Activated CD4-positive, alpha-beta T cell treated with anti-CD3 and anti-CD28 coated beads for 24 hours (primary cell): ENCODE measurements around the gene FIG4.
"Not testable (repeated sequence)": the region's sequence is repeated elsewhere in the genome, so short reads cannot be mapped to it uniquely, and the experiment has no call there.

ENCODE experiments used
- DNase-seq, 2 donors: peaks; one replicate each; pipeline ENCODE4 v3.0.0-alpha.2; 2020; ENCODE audit warnings: low read depth in 2 of 2

FIG4 gene

GRCh38 chr6:109760208-109760607 is 69.1 kb downstream of the FIG4 start:
- no peak for DNase-seq

DNA sequence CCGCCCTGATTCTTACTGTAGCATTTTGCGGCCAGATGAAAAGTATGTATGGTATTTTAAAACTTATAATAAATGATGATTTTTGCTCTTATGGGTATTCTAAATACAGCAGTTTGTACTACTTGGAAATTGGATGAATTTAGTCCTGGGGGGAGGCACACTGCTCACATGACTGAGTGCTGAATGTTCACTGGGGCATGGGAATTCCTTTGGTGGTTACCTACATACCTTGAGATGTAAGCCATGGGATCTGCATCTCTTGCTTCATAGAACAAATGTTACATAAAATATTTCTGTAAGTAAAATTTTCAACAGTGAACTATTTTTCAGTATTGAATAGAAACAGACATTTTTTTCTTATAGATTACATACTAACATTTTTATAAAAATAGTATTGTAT is 71.1 kb downstream of the FIG4 start:
- DNase-seq, result no peak

DNA sequence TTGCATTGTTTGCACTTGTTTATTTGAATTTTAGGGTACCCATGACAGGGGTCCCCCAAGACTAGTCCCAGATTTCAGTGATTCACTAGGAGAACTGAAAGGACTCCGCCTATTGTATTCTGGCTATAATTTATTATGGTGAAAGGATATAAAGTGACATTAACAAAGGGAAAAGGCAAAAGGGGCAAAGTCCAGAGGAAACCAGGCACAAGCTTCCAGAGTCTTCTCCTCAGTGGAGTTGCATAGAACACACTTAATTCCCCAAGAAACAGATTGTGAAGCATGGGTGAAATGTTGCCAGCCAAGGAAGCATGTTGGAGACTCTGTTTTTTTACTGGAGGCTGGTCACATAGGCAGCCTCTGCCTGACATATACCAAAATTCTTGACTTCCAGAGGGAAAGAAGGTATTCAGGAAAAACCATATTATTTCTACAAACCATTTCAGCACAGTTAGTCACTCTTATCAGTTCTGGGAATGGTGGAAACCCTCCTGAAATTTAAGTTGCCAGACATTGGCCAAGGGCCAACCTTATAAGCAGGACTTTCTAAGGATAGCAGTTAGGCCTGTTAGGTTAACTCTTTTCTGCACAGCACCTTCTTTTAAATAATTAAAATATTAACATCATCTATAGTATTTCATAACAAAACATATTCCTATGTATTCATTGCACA is 71.8 kb downstream of the FIG4 start:
- no peak for DNase-seq

- DNase-seq, result no peak
Observed at GRCh38 chr6:109766167-109766566, 75.1 kb downstream of the FIG4 start.

GRCh38 chr6:109767961-109768360 is 76.9 kb downstream of the FIG4 start:
- DNase-seq, result no peak

GRCh38 chr6:109768485-109768884 is 77.4 kb downstream of the FIG4 start:
- DNase-seq, result no peak

GRCh38 chr6:109769213-109769612 is 78.1 kb downstream of the FIG4 start:
- no peak for DNase-seq

- no peak for DNase-seq
Observed at GRCh38 chr6:109770047-109770446, 79.0 kb downstream of the FIG4 start.

- no peak for DNase-seq
Observed at GRCh38 chr6:109770779-109771178, 79.7 kb downstream of the FIG4 start.

DNA sequence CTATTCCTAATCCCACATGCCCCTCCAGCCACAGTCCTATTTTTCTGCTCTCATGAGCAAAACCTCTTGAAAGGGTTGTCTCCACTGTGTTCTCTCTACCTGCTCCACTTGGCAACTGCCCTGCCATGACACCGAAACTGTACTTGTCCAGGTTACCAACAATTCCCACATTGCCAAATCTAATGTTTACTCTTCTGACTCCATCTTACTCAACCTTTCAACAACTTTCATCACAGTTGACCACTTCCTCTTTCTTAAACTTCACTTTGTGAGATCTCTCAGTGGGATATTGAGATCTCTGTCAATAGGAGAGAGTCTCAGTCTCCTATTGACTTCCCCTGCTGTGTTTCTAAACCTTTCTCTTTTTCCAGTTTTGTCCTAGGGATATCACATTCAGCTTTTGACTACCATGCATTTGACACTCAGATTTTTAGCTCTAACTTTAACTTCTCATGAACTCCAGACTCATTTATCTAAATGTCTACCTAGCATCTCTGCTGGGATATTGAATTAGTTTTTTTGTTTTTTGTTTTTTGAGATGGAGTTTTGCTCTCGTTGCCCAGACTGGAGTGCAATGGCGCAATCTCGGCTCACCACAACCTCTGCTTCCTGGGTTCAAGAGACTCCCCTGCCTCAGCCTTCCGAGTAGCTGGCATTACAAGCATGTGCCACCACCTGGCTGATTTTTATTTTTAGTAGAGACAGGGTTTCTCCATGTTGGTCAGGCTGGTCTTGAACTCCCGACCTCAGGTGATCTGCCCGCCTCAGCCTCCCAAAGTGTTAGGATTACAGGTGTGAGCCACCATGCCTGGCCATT is 81.1 kb downstream of the FIG4 start:
- not testable (repeated sequence) for DNase-seq

- DNase-seq, result no peak
Observed at GRCh38 chr6:109772883-109773431, 81.9 kb downstream of the FIG4 start.

- no peak for DNase-seq
Observed at GRCh38 chr6:109781001-109781400, 89.9 kb downstream of the FIG4 start.

DNA sequence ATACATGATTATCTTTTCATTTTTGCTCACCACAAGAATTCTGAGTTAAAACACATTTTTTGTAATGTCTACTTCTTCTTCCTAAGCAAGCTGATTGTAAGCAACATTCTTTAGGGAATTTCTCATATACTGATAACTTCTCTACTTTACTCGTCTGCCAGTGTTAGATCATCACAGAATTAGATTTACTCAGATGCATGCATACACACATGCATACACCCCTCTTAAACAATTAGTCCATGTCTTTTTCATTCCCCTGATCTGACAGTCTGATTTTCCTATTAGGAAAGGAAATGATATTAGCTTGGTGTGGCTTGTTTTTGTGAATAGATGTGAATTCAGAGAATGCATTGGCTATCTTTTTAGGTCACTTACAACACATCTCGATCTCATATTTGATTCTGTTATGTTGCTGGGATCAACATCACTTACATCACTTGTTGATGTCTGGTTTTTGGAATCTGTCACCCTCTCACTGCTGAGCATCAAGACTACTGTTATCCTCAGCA is 91.4 kb downstream of the FIG4 start:
- DNase-seq, result no peak

- no peak for DNase-seq
Observed at GRCh38 chr6:109783250-109783986, 92.3 kb downstream of the FIG4 start.

DNA sequence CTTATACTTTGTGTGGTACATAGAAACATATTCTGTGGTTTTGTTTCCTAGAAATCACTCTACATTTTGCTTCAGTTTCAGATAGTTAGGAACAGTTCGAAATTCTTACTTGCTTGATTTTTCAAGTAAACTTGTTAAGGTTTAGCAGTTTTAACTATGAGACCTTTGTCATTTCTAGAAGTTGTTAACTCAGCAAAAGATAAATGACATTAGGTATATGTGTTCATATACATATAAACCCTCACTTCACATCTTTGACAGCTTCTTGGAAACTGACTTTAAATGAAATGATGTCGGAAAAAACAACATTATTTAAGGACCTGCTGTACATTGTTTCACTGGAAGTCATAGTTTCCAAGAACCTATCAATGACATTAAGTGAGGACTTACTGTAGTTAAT is 96.2 kb downstream of the FIG4 start:
- DNase-seq, result no peak

DNA sequence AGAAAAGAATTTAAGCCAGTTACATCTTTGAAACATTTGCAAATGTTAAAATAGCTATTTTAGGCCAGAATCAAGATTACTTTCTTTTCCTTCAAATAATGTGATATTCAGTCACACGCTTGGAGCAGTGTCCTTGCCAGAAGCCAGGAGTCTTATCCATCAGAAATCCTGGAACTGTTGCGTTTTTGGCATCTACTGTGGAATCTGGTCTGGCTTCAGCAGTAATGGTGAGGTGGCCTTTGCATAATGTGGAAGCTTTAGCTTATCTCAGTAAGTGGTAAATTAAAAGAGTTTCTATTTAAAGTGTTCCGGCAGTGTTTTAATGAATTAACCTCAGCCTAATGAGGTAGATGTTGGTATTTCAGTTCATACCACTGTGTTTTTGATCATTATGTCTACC is 97.6 kb downstream of the FIG4 start:
- no peak for DNase-seq

DNA sequence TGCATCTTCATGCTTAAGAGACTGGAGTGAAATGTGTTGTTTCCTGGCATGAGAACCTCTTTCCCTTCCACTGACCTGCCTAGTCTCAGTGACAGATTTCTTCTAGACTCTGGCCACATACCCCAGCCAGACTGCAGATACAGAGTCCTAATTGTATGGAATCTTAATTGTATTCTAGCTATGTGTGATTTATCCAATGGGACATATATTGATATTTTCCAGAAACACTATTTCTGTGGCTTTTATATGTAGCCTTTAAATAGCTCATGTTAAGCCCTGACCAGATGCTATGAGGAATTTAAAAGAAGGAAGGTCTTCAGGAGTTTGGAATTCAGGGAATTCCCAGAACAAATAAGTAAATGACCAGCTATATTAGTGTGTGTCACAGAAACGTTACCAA is 99.0 kb downstream of the FIG4 start:
- DNase-seq, result no peak

- no peak for DNase-seq
Observed at GRCh38 chr6:109791301-109791700, 100.2 kb downstream of the FIG4 start.

- DNase-seq, result no peak
Observed at GRCh38 chr6:109793021-109793420, 101.9 kb downstream of the FIG4 start.

DNA sequence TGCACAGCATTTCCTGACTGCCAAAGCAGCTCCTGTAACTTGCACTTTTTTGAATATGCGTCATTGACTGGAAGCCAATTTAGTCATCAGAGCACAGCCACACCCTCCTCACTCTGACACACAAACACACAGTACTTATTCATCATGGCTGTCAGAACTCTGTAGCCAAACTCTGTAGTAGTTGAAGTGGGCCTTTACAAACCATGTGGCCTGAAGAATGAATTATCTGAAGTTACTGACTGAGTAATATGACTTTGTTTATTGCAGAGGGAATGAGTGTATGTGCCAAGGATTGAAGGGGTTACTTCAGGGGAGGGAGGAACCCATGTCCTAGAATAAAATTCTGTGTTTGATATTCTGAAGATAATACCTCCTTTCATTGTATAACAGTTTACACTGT is 102.7 kb downstream of the FIG4 start:
- no peak for DNase-seq

DNA sequence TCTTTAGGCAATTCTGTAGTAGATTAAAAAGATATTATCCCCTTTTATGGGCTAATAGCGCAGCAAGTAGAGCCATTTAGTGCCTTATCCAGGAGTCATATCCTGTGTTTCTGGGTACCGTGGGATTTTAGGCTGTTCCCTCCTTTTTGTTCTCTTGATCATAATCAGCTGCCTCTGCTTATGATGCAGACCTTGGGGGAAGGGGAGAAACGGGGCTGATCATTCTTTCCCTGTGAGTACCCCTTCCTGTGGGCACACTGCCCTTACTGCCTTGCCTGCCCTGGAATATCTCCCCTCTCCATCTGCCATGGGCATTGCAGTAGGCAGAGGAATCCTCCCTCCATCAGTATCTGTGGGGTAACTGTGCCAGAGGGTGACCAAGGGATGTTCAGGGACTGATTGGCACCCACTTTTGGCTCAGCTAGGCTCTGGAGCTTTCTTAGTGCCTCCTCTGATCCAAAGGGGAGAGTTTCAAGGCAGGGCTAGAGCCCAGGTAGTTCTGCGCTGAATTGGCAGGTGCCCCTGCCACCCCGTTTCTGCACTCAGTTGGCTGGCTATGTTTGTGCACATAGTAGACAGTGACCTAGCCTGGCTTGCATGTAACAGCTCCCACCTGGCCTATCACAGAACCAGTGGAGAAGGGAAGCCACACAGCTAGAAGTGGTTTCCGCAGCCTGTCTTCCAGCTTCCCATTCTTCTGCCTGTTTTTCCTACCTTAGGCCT is 103.3 kb downstream of the FIG4 start:
- DNase-seq, result no peak
